GM18909 (cell line): Measurements from ENCODE around the gene SERTM1.

ENCODE experiments used
- ATAC-seq: cut with Tn5 transposase; IDR thresholded peaks from one replicate; pipeline ENCODE4 v1.9.1; 2021; ENCODE audit warnings: mild to moderate bottlenecking; ENCODE audit not compliant: unreplicated experiment, poor library complexity

Gene SERTM1

GRCh38 chr13:36709136-36709890 is 35.5 kb downstream of the SERTM1 start:
- no peak for ATAC-seq

DNA sequence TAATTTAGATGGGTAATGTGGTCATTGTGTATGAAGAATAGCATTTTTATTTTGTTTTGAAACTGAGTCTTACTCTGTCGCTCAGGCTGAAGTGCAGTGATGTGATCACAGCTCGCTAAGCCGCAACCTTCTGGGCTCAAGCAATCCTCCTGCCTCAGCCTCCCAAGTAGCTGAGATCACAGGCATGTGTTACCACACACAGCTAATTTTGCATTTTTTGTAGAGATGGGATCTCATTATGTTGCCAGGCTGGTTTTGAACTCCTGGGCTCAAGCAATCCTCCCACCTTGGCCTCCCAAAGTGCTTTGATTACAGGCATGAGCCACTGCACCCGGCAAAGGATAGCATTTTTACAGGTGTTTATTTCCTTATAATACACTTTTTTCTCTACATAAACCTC is 36.6 kb downstream of the SERTM1 start:
- no peak for ATAC-seq

- ATAC-seq: no peak
These were observed 38.5 kb downstream of the SERTM1 start for GRCh38 chr13:36712290-36712689.

- no peak for ATAC-seq
These were observed 39.0 kb downstream of the SERTM1 start for GRCh38 chr13:36712770-36713169.

DNA sequence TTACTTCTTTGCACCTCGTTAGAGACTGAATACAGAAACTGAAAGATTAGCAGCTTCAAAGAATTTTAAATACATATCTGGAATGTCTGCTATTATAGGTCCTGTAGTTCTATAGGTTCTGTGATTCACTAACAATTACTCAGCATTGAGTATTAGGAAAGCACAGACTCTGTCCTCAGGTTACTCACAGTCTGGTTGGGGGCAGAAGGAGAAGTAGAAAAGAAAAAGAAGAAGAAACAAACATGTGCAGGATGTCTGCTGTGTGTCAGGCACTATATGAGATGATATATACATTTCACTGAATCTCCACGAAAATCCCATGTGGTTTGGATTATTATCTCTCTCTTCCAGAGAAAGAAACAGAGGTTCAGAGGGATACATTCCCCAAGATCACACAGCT is 40.1 kb downstream of the SERTM1 start:
- ATAC-seq: no peak

GRCh38 chr13:36715841-36716240 is 42.0 kb downstream of the SERTM1 start:
- ATAC-seq: no peak

GRCh38 chr13:36717017-36717416 is 43.2 kb downstream of the SERTM1 start:
- no peak for ATAC-seq

- ATAC-seq: no peak
These were observed 44.2 kb downstream of the SERTM1 start for GRCh38 chr13:36717966-36718545.

DNA sequence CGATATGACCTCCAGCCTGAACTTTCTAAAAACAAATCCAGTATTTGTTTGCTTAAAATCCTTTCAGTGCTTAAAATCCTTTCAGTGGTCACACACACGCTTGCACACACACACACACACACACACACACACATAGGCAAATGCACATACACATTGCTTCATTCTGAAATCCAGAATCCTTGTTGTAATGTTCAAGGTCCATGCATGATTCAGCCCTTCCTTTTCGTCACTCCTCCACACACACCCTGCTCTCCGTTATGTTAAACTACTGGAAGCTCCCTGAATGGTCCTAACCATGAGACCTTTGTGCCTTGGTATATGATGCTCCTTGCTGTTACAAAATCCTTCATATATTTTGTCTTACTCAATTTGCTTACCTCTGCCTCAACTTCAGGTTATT is 44.9 kb downstream of the SERTM1 start:
- ATAC-seq: no peak

GRCh38 chr13:36724141-36724540 is 50.3 kb downstream of the SERTM1 start:
- no peak for ATAC-seq

DNA sequence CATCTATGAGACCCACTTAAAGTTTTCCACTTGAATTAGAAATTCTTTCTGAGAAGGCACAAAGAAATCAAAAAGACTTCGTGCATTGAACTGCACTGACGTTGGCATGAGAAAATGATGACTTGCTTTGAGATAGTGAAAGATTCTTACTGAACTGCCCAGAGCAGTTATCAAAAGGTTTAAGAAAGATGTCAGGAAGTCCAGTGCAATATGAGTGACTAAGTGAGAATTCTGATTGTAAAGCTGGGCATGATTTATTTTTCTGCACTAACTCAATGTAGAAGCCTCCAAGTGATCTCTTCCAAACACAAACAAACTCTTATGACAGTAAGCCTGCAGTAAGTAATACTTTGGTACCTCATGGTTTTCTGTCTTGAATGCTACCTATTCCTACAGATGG is 52.1 kb downstream of the SERTM1 start:
- ATAC-seq: no peak

DNA sequence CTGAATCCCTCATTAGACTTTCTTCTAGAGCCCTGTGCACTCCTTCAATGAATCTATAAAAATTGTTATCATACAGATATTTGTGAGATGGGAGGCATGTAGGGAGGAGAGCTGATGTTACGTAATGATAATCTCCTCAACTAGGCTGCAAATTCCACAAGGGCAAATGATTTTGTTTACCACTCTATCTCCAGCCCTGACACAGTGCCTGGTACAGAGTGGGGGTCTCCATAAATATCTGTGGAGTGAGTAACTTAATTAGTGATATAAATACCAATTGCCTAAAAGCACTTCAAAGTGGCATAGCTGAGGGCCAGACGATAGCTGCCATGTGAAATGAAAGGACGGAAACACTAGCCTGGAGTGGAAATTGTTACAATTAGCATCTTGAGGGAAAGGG is 54.2 kb downstream of the SERTM1 start:
- no peak for ATAC-seq

- ATAC-seq: no peak
These were observed 62.4 kb downstream of the SERTM1 start for GRCh38 chr13:36736119-36736726.

GRCh38 chr13:36737524-36738083 is 63.8 kb downstream of the SERTM1 start:
- ATAC-seq: no peak

- ATAC-seq: no peak
These were observed 71.6 kb downstream of the SERTM1 start for GRCh38 chr13:36745436-36745835.

DNA sequence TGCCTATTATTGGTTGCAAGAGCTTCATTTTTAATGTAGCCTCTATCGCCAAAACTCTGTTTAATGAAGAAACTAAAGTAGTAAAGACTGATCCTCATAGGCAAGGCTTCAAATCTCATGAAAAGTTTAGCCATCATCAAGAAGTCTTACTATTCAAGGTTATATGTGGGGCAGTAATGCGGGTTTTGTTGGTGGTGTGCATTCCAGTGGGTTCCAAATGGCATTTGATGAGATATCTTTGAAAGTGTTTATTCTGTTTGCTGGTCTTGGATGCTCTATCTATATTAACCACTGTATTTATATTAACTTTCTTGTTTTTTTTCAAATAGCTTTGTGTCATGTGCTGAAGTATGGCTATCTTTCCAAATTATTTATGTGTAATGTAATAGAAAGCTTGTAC is 72.2 kb downstream of the SERTM1 start:
- ATAC-seq: no peak
